ENCODE measurements around the gene MRGPRG.
"Not testable (repeated sequence)": the region's sequence is repeated elsewhere in the genome, so short reads cannot be mapped to it uniquely, and the experiment has no call there.

The MRGPRG gene

GRCh38 chr11:3218483-3219280 is at the start of gene MRGPRG:
TSS of gene MRGPRG (minus strand) at chr11:3218813. CDS start at chr11:3218813, 0 bp downstream.
- no peak within 1 kb of the TSS for H3K4me3 ChIP-seq (ENCODE audit: low read depth, low read length)

DNA sequence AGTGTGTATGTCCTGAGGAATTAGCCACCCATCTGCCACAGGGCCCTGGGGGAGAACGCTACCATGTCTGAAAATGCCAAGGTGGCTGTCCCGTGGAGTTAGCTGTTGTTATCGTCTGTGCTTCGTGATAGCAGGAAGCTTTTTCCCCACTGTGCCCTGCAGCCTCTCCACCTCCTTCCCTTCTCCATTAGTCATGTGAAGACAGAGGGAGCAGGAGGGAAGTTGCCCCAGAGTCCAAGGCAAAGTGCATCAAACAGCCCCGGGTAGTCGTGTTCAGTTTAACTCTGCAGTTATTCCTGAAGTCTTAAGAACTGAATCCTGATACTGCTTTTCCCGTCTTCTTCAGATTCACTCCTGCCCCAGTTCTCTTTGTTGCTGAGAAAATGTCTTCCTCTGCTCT is 43.9 kb upstream of the MRGPRG start:
- not testable (repeated sequence) for H3K4me3 ChIP-seq (ENCODE audit: low read depth, low read length)

GRCh38 chr11:3261831-3262230 is 43.2 kb upstream of the MRGPRG start:
- H3K4me3 ChIP-seq (ENCODE audit: low read depth, low read length): not testable (repeated sequence)

- not testable (repeated sequence) for H3K4me3 ChIP-seq (ENCODE audit: low read depth, low read length)
These were observed 38.9 kb upstream of the MRGPRG start for GRCh38 chr11:3257509-3257908.

- H3K4me3 ChIP-seq (ENCODE audit: low read depth, low read length): not testable (repeated sequence)
These were observed 36.6 kb upstream of the MRGPRG start for GRCh38 chr11:3255241-3255640.

- not testable (repeated sequence) for H3K4me3 ChIP-seq (ENCODE audit: low read depth, low read length)
These were observed 36.2 kb upstream of the MRGPRG start for GRCh38 chr11:3254773-3255172.

GRCh38 chr11:3245071-3245470 is 26.5 kb upstream of the MRGPRG start:
- no peak overlapping the region for H3K4me3 ChIP-seq (ENCODE audit: low read depth, low read length)

GRCh38 chr11:3243880-3244279 is 25.3 kb upstream of the MRGPRG start:
- H3K4me3 ChIP-seq (ENCODE audit: low read depth, low read length): no peak overlapping the region

GRCh38 chr11:3237119-3237518 is 18.5 kb upstream of the MRGPRG start:
- no peak overlapping the region for H3K4me3 ChIP-seq (ENCODE audit: low read depth, low read length)

- H3K4me3 ChIP-seq (ENCODE audit: low read depth, low read length): no peak overlapping the region
These were observed 16.2 kb upstream of the MRGPRG start for GRCh38 chr11:3234846-3235245.

DNA sequence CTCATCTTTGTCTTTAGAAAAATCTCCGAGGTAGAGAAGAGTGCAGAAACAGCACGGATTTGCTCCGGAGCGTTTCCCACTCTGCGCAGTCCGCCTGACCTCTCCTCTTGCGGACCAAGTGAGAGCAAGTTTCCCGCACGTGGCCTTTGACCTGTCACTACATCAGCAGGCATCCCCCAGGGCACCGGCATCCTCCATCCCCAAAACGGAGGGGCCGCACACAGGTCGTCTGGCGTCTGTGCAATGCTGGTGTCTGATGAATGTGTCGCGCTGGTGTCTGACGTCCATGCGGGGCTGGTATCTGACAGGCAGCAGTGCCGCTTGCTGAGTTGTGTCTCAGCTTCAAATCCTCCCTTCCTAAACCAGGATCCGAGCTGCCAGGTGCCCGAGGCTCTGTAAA is 14.3 kb upstream of the MRGPRG start:
- H3K4me3 ChIP-seq (ENCODE audit: low read depth, low read length): no peak overlapping the region

GRCh38 chr11:3231851-3232744 is 13.5 kb upstream of the MRGPRG start, which contains the start of gene MRGPRE:
TSS of gene MRGPRE (minus strand) at chr11:3232417. CDS start at chr11:3228799, 3,618 bp downstream.
- no peak within 1 kb of the TSS for H3K4me3 ChIP-seq (ENCODE audit: low read depth, low read length)

GRCh38 chr11:3231550-3231850 is 12.9 kb upstream of the MRGPRG start:
- H3K4me3 ChIP-seq (ENCODE audit: low read depth, low read length): no peak overlapping the region

DNA sequence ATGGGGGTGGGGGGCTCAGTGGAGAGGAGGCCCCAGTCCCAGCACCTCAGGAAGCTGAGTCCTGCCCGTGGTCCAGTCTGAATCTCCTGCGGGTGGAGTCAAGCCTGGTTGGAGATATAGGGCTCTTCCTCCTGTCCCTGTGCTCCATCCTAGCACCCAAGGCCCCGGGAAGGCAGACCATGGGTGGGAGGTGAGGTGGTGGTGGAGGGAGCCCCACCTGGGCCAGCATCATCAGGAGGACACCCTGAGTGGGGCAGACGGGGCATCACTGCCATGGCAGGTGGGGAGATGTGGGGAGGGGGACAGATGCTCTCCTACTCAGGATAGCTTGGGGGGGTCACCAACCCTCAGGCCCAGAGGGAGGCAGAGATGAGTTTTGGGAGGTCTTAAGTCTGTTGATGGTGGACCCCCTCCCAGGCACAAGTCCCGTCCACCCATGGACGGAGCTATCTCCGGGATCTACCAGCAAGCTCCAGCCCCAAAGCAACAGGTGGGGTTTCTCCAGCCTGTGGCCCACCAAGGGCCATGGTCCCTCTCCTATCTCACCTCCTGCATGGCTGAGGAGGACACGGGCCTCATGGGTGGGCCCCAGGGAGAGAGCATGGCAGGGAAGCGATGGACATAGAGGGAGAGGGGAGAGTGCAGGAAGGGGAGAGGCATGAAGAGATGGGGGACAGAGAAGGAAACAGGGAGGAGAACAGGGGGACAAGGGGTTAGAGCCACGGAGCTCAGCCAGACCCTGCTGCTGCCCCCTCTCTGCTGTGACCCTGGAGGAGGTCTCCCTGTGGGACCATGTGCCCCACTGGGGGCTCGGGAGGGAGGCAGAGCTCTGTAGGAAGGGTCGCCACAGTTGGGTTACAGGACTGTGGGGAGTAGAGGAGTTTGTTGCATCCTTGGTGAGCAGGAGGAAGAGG is 12.3 kb upstream of the MRGPRG start:
- no peak overlapping the region for H3K4me3 ChIP-seq (ENCODE audit: low read depth, low read length)

- H3K4me3 ChIP-seq (ENCODE audit: low read depth, low read length): no peak overlapping the region
These were observed 11.3 kb upstream of the MRGPRG start for GRCh38 chr11:3229673-3230630.

- no peak overlapping the region for H3K4me3 ChIP-seq (ENCODE audit: low read depth, low read length)
These were observed 9.8 kb upstream of the MRGPRG start for GRCh38 chr11:3228445-3228829.

DNA sequence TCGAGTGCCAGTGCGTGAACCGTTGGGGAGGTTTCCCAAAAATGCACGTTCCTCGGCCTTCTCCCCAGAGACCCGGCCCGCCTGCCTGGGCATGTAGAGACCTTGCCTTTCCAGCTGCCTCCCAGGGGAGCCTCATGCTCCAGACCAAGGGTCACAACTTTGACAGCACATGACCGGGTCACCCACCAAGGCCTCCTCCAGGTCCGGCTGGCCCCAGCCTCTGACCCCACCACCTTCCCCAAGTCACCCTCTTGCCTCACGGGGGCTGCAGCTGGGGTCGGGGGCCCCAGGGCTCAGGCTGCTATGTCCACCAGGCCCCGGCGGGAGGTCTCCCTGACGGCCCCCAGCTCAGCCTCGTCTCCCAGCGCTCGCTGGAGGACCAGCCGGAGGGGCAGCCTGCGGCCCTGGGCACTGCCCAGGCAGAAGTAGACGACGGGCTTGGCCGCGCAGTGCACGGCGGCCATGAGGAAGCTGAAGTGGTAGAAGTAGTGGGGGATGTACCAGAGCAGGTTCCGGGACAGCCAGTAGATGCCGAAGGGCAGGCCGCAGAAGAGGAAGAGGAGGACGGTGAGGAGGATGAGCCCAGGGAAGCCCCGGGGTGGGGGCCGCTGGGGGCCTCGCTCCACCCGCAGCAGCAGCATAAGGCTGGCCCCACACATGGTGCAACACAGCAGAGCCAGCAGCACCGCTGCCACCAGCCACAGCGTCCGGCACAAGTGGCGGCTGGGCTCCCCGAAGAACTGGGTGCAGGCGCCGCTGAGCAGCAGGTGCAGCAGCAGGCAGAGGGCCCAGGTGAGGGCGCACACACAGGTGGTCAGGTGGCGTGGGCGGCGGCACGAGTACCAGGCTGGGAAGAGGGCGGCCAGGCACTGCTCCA is 9.2 kb upstream of the MRGPRG start:
- no peak overlapping the region for H3K4me3 ChIP-seq (ENCODE audit: low read depth, low read length)

DNA sequence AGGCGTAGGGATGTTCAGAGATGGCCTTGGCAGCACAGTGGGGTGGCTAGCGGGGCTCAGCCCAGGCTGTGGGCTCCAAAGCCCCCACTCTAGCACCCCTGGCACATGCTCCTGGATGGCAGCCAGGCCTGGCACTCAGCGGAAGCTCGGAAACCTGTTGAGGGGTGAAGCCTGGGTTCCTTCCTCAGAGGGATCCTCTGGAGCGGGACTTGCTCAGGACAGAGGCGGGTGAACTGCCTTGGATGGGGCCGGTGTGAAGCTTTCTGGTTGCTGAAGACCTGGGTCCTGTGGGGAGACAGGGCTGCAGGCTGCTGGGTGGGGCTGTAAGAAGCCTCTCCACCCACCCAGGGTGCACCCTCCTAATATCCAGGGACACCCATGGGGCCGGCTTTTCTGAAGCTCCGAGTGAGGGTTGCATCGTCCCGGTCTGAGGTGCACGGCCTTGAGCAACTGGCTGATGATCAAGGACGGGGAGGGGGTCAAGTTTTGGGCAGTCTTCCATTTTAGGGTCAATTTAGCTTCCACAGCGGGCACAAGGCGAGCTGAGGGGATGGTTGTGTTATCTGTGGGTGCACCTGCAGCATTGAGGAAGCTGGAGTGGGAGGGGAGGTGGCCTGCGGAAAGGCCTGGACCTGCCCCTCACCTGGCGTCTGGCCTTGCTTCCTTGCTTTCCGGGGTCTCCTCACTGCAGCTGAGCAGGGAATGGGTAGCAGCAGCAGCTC is 8.4 kb upstream of the MRGPRG start:
- H3K4me3 ChIP-seq (ENCODE audit: low read depth, low read length): no peak overlapping the region

Data from iPS-11a (cell line).